GM19463 (cell line): ENCODE data around the gene FRMD5.
A peak's percentile ranks its signal among the peaks of the same experiment; 100 is the strongest.
"Not testable (repeated sequence)": the region's sequence is repeated elsewhere in the genome, so short reads cannot be mapped to it uniquely, and the experiment has no call there.

Experiments used
- ATAC-seq: cut with Tn5 transposase; IDR thresholded peaks from one replicate; pipeline ENCODE4 v1.9.1; 2021; ENCODE audit warnings: mild to moderate bottlenecking, moderate library complexity; ENCODE audit not compliant: unreplicated experiment

The FRMD5 gene

GRCh38 chr15:44195151-44195740 lies at the start of gene FRMD5:
Gene FRMD5, minus strand, starts transcription at chr15:44195271.
- peak; percentile 98 for ATAC-seq

GRCh38 chr15:44243829-44244228 lies 48.8 kb upstream of the FRMD5 start:
- ATAC-seq: no peak

GRCh38 chr15:44243141-44243540 lies 48.1 kb upstream of the FRMD5 start:
- ATAC-seq: no peak

GRCh38 chr15:44231842-44232241 lies 36.8 kb upstream of the FRMD5 start:
- ATAC-seq: no peak

GRCh38 chr15:44229301-44229700 lies 34.2 kb upstream of the FRMD5 start:
- not testable (repeated sequence) for ATAC-seq

- no peak for ATAC-seq
Observed at GRCh38 chr15:44227584-44227983, 32.5 kb upstream of the FRMD5 start.

GRCh38 chr15:44227001-44227400 lies 31.9 kb upstream of the FRMD5 start:
- not testable (repeated sequence) for ATAC-seq

GRCh38 chr15:44222478-44222877 lies 27.4 kb upstream of the FRMD5 start:
- ATAC-seq: no peak

GRCh38 chr15:44219073-44219472 lies 24.0 kb upstream of the FRMD5 start:
- ATAC-seq: no peak

GRCh38 chr15:44216958-44217357 lies 21.9 kb upstream of the FRMD5 start:
- no peak for ATAC-seq

- ATAC-seq: no peak
Observed at GRCh38 chr15:44215594-44215993, 20.5 kb upstream of the FRMD5 start.

- no peak for ATAC-seq
Observed at GRCh38 chr15:44208956-44209355, 13.9 kb upstream of the FRMD5 start.

- no peak for ATAC-seq
Observed at GRCh38 chr15:44207643-44208042, 12.6 kb upstream of the FRMD5 start.

- ATAC-seq: no peak
Observed at GRCh38 chr15:44199393-44199792, 4.3 kb upstream of the FRMD5 start.

GRCh38 chr15:44194323-44195150 lies 534 bp downstream of the FRMD5 start:
- ATAC-seq: peak; percentile 28

GRCh38 chr15:44193651-44194322 lies 1.3 kb downstream of the FRMD5 start:
- no peak for ATAC-seq

- ATAC-seq: no peak
Observed at GRCh38 chr15:44188795-44189194, 6.3 kb downstream of the FRMD5 start.

GRCh38 chr15:44186705-44187104 lies 8.4 kb downstream of the FRMD5 start:
- ATAC-seq: no peak

GRCh38 chr15:44183363-44183762 lies 11.7 kb downstream of the FRMD5 start:
- ATAC-seq: no peak

GRCh38 chr15:44181410-44181809 lies 13.7 kb downstream of the FRMD5 start:
- no peak for ATAC-seq

GRCh38 chr15:44177139-44177538 lies 17.9 kb downstream of the FRMD5 start:
- no peak for ATAC-seq

GRCh38 chr15:44173813-44174212 lies 21.3 kb downstream of the FRMD5 start:
- ATAC-seq: no peak
